Measurements from ENCODE around the gene GNPDA1. TPM values are rescaled to one million over a fixed set of nuclear protein-coding genes. Genes with fewer than 3 reads are reported as not detected.
"Not testable (repeated sequence)": the region's sequence is repeated elsewhere in the genome, so short reads cannot be mapped to it uniquely, and the experiment has no call there.

Gene GNPDA1
- total RNA-seq, 1 donor from 2014 or later = 36.2 TPM

DNA sequence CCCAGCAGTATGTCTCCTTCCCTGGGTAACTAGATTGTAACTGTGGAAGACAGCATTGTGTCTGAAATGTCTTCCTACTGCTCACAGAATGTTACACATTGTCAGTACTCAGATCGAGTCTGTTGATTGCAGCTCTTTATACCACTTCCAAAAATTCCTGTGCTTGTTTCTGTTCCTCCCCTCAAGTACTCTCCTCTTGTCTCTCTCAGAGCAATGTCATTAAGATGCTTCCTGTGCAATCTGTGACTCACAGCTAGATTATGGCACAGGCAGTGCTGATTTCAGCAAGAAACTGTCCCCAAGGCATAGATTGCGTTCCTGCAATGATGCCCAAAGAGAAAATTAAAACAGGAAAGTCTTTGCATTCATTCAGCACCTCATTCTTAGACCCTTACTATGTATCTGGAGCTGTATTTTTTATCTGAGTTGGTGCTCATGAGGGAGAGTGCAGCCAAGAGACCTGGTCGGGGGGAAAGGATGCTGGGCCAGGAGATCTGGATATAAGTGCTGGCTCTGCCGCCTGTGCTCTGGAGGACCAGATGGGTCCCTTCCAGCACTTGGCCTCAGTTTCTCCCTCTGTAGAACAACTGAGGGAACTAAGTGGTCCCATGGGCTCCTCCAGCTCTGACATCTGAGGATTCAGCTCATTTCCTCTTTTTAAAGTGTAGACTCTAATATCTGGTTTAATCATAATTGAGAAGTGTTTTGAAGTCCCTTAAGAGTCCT, 40.8 kb upstream of the GNPDA1 start:
- no peaks in the 10 kb centered on the region for H3K36me3 ChIP-seq
- TF ChIP-seq, protein P1, sequence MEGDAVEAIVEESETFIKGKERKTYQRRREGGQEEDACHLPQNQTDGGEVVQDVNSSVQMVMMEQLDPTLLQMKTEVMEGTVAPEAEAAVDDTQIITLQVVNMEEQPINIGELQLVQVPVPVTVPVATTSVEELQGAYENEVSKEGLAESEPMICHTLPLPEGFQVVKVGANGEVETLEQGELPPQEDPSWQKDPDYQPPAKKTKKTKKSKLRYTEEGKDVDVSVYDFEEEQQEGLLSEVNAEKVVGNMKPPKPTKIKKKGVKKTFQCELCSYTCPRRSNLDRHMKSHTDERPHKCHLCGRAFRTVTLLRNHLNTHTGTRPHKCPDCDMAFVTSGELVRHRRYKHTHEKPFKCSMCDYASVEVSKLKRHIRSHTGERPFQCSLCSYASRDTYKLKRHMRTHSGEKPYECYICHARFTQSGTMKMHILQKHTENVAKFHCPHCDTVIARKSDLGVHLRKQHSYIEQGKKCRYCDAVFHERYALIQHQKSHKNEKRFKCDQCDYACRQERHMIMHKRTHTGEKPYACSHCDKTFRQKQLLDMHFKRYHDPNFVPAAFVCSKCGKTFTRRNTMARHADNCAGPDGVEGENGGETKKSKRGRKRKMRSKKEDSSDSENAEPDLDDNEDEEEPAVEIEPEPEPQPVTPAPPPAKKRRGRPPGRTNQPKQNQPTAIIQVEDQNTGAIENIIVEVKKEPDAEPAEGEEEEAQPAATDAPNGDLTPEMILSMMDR (IDR thresholded peaks at IDR 0.05) = no peak
- no peak for DNase-seq
- intact Hi-C loops (cut with DNase I) = no loop called here
- no peaks in the 10 kb centered on the region for H3K9me3 ChIP-seq
- peak; percentile 80 for ATAC-seq
- H3K27ac ChIP-seq = peak overlapping the region; percentile 5
- H3K4me3 ChIP-seq = no peak overlapping the region
- peaks cover 10% of the 10 kb centered on the region for H3K4me1 ChIP-seq
- H3K27me3 ChIP-seq = no peaks in the 10 kb centered on the region

DNA sequence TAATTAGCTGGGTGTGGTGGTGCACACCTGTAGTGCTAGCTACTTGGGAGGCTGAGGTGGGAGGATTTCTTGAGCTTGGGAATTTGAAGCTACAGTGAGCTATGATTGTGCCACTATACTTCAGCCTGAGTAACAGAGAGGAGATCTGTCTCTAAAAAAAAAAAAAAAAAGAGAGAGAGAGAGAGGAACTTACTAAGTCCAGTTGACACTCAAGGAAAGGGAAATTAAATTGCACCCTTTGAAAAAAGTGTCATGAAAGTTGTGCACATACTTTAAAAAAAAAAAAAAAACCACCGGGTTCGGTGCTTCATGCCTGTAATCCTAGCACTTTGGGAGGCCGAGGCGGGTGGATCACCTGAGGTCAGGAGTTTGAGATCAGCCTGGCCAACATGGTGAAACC, 39.2 kb upstream of the GNPDA1 start:
- DNase-seq; H3K4me3 ChIP-seq; H3K36me3 ChIP-seq; H3K9me3 ChIP-seq; ATAC-seq; H3K27ac ChIP-seq; intact Hi-C loops (cut with DNase I); H3K27me3 ChIP-seq: not testable (repeated sequence)
- peaks cover 10% of the 10 kb centered on the region for H3K4me1 ChIP-seq

DNA sequence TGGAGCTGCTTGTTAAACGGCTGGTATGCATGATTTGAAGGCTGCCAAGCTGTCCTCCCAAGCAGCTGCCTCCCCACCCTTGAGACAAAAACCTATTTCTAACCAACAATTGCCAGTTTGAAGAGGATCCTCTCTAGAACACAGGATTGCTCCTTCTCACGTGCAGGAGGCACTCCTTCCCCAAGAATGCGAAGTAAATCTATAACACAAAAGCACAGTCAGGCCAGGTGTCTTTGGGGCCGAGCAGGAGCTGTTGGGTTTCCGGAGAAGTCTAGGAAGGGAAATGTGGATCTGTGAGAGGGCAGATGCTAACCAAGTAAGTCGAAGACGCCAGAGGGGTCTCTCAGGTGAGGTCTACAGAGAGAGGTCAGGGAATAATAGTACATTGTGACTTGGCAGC, 35.4 kb upstream of the GNPDA1 start:
- intact Hi-C loops (cut with DNase I) = no loop called here
- ATAC-seq = no peak
- no peak for DNase-seq
- H3K27me3 ChIP-seq = no peaks in the 10 kb centered on the region
- H3K4me1 ChIP-seq = peaks cover under 1% of the 10 kb centered on the region
- H3K27ac ChIP-seq = no peak overlapping the region
- no peaks in the 10 kb centered on the region for H3K9me3 ChIP-seq
- TF ChIP-seq, protein P1 (IDR thresholded peaks at IDR 0.05) = no peak
- H3K36me3 ChIP-seq = no peaks in the 10 kb centered on the region
- H3K4me3 ChIP-seq = no peak overlapping the region

DNA sequence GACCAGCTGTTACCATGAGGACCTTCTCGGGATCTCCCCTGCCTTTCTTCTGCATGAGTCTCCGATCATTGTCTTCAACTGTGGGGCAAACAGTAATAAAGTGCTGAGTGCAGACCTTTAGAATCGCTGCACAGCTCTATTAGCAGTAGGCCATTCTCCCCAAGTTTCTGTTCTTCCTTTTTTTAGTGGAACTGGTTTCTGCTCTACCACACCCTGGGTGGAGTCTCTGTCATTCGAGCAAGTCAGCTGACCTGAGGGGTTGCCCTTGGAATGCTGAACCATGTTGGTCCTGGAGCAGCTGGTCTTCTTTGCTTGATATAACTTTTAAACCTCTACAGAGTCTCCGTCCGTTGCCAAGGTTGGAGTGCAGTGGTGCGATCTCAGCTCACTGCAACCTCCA, 33.4 kb upstream of the GNPDA1 start:
- no peaks in the 10 kb centered on the region for H3K27me3 ChIP-seq
- no peaks in the 10 kb centered on the region for H3K4me1 ChIP-seq
- no peaks in the 10 kb centered on the region for H3K9me3 ChIP-seq
- DNase-seq (no peak), ATAC-seq (peak; percentile 78)
- TF ChIP-seq, protein P1 (IDR thresholded peaks at IDR 0.05) = no peak
- no peak overlapping the region for H3K4me3 ChIP-seq
- H3K36me3 ChIP-seq = no peaks in the 10 kb centered on the region
- intact Hi-C loops (cut with DNase I) = no loop called here
- H3K27ac ChIP-seq = no peak overlapping the region

DNA sequence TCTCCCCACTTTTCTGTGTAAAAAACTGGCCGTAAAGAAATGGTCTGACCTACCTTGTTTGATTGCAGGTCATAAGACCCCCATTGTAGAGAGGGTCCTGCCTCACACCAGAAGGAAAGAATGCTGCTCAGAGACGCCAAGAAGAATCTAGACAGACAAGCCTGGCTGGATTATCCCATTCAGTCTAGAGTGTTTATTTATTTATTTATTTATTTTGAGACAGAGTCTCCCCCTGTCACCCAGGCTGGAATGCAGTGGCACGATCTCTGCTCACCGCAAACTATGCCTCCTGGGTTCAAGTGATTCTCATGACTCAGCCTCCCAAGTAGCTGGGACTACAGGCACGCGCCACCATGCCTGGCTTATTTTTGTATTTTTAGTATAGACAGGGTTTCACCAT, 28.1 kb upstream of the GNPDA1 start:
- H3K4me1 ChIP-seq; intact Hi-C loops (cut with DNase I); H3K36me3 ChIP-seq; H3K27me3 ChIP-seq; H3K4me3 ChIP-seq; ATAC-seq; H3K9me3 ChIP-seq; DNase-seq; H3K27ac ChIP-seq: not testable (repeated sequence)

DNA sequence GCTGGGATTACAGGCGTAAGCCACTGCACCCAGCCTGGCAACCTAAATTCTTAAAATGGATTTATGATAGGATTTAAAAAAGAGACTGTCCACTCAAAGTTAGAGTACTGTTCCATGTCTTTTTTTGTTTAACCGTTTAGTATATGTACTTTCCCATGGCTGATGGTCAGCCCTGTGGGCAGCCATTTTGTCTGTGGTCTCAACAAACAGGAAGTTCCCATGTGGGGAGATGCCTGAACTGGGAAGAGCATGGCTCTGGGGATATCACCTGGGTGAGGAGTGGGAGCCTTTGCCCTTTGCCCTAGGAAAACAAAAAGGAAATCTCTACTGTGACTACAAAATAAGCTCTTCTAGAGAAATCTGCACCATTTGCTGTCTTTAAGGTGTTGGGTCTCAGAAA, 27.5 kb upstream of the GNPDA1 start:
- Histone ChIP-seq H3K4me3 (no peak overlapping the region), H3K9me3 (no peaks in the 10 kb centered on the region), H3K4me1 (no peaks in the 10 kb centered on the region), H3K36me3 (no peaks in the 10 kb centered on the region), H3K27me3 (no peaks in the 10 kb centered on the region), H3K27ac (no peak overlapping the region)
- ATAC-seq (no peak), DNase-seq (no peak)
- intact Hi-C loops (cut with DNase I) = no loop called here
- TF ChIP-seq, protein P1 (IDR thresholded peaks at IDR 0.05) = no peak

DNA sequence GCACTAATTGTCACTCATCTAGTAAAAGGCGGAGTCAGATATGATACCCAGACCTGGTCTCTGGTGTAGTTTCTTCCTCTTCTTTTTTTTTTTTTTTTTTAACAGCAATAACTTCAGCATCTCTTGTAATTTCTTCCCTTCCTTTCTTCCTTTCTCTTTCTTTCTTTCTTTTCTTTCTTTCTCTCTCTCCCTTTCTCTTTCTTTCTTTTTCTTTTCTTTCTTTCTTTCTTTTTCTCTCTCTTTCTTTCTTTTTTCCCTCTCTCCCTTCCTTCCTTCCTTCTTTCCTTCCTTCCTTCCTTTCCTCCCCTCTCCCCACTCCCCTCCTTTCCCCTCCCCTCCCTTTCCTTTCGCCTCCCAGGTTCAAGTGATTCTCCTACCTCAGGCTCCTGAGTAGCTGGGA, 25.9 kb upstream of the GNPDA1 start:
- intact Hi-C loops (cut with DNase I) = no loop called here
- no peaks in the 10 kb centered on the region for H3K4me1 ChIP-seq
- ATAC-seq (no peak), DNase-seq (no peak)
- TF ChIP-seq, protein P1 (IDR thresholded peaks at IDR 0.05) = no peak
- H3K27ac ChIP-seq = no peak overlapping the region
- no peaks in the 10 kb centered on the region for H3K9me3 ChIP-seq
- H3K27me3 ChIP-seq = no peaks in the 10 kb centered on the region
- no peak overlapping the region for H3K4me3 ChIP-seq
- no peaks in the 10 kb centered on the region for H3K36me3 ChIP-seq

DNA sequence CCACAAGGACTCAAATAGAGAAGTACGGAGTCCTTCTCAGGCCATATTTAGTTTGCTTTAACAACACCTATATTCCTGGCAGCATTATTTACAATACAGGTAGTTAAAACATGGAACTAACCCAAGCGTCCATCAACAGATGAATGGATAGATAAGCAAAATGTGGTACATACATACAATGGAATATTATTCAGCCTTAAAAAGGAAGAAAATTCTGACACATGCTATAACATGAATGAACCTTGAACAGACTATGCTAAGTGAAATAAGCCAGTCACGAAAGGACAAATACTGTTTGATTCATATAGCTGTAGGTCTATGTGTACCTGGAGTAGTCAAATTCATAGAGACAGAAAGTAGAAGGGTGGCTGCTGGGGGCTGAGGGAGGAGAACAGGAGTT, 24.8 kb upstream of the GNPDA1 start:
- H3K4me3 ChIP-seq; H3K9me3 ChIP-seq; intact Hi-C loops (cut with DNase I); H3K36me3 ChIP-seq; ATAC-seq; H3K27me3 ChIP-seq; H3K27ac ChIP-seq; DNase-seq; H3K4me1 ChIP-seq: not testable (repeated sequence)
